SJSA1 (cell line): ENCODE measurements around the gene UBE2J2. TPM values are rescaled to one million over a fixed set of nuclear protein-coding genes. Genes with fewer than 3 reads are reported as not detected.
"Not testable (repeated sequence)": the region's sequence is repeated elsewhere in the genome, so short reads cannot be mapped to it uniquely, and the experiment has no call there.

Experiments
- DNase-seq, 2 experiments: peaks; one replicate each; pipeline ENCODE4 v3.0.0-alpha.2; 2015 to 2020; ENCODE audit warnings: low spot score in 2 of 2, low read depth in 1 of 2
- H3K27ac ChIP-seq: fragments of 250-450 bp; sonication (Bioruptor Pico); 2 replicates; pipeline ENCODE4 v1.5.1; 2020; ENCODE audit warnings: mild to moderate bottlenecking, moderate library complexity
- H3K27me3 ChIP-seq: fragments of 250-450 bp; sonication (Bioruptor Pico); replicated peaks from 2 replicates; pipeline ENCODE4 v1.5.1; 2020; ENCODE audit warnings: mild to moderate bottlenecking, moderate library complexity
- H3K36me3 ChIP-seq: fragments of 250-450 bp; sonication (Bioruptor Pico); 2 replicates; pipeline ENCODE4 v1.5.1; 2020; ENCODE audit warnings: mild to moderate bottlenecking
- H3K4me1 ChIP-seq: fragments of 250-450 bp; sonication (Bioruptor Pico); replicated peaks from 2 replicates; pipeline ENCODE4 v1.6.1; 2021; ENCODE audit warnings: mild to moderate bottlenecking
- H3K4me3 ChIP-seq: fragments of 250-450 bp; sonication (Bioruptor Pico); 2 replicates; pipeline ENCODE4 v1.5.1; 2020; ENCODE audit warnings: mild to moderate bottlenecking
- H3K9me3 ChIP-seq: fragments of 250-450 bp; sonication (Bioruptor Pico); replicated peaks from 2 replicates; pipeline ENCODE4 v1.5.1; 2020; ENCODE audit warnings: mild to moderate bottlenecking
- total RNA-seq: library from RNA; depleted of rRNA; stranded (reverse); fragments of >200 nt; shearing (Covaris generic); gene quantifications from 2 replicates; pipeline ENCODE4 v1.2.3, GENCODE V29; 2014

The UBE2J2 gene
- total RNA-seq, 1 experiment from 2014 or later: 96.6 TPM

DNA sequence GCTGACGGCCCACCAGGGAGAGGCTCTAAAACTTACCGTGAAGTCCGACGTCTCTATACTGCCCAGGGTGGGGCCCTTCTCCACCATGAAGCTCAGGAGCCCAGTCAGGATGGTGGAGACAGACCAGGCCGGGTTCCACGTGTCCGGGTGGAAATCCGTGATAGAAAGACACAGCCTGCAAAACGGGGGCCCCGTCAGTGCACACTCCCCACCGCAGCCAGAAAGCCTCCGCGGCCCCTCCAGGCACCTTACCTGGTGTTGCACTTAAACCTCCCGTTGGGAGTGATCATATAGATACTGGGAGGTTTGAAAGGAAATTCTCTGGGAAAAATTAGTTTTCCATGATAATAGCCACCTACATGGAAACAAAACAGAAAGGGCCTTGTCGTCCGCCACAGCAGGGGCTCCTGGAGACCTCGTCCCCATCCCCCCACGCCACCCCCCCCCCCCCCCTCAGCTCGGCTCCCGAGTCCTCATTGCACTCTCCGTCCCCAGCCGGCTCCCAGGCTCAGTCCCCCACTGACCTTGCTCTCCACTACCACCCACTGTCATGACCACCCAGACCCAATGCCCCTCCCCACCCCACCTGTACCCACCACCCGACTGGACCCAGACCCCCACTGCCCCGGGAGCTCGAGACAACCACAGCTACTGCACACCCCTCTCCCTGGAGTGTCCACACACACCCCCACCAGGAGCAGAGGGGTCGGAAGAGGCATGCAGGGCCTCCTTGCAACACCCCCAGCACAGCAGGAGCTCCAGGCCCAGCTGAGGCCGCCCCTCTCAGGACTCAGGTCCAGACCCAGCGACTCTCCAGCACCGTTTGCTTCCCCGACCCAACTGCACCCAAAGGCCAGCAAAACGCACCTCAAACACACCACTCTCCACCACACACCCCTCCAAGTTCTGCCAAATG lies 16.4 kb downstream of the UBE2J2 start:
- H3K4me3 ChIP-seq: no peak overlapping the region
- no peak for DNase-seq
- peaks cover 65% of the 10 kb centered on the region for H3K4me1 ChIP-seq
- peaks cover 95% of the 10 kb centered on the region for H3K36me3 ChIP-seq
- peak overlapping the region; percentile 63 for H3K27ac ChIP-seq
- no peaks in the 10 kb centered on the region for H3K27me3 ChIP-seq
- no peaks in the 10 kb centered on the region for H3K9me3 ChIP-seq

DNA sequence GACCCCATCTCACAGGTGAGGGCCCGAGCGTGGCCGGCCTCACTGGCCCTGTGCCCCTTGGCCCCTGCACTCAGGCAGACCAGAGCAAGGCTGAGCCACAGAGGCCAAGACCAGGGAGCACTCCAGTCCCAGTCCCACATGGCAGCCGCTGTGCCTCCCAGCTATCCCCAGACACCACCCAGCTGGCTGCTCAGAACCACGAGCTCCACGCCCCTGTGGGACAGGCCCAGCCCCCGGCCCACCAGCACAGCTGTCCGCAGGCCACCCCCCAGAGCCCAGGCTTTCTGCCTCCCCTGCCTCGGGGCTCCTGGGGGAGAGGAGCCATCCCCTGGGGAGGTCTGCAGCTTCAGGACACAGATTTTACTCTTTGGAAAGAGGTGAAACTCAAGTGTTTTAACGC lies 18.0 kb downstream of the UBE2J2 start:
- peaks cover 61% of the 10 kb centered on the region for H3K4me1 ChIP-seq
- H3K27me3 ChIP-seq: no peaks in the 10 kb centered on the region
- H3K9me3 ChIP-seq: no peaks in the 10 kb centered on the region
- no peak for DNase-seq
- peaks cover 95% of the 10 kb centered on the region for H3K36me3 ChIP-seq
- peak overlapping the region; percentile 57 for H3K27ac ChIP-seq
- H3K4me3 ChIP-seq: no peak overlapping the region

- Histone ChIP-seq H3K27ac (peak overlapping the region; percentile 57), H3K36me3 (peaks cover 93% of the 10 kb centered on the region), H3K9me3 (no peaks in the 10 kb centered on the region), H3K27me3 (no peaks in the 10 kb centered on the region), H3K4me3 (no peak overlapping the region), H3K4me1 (peaks cover 56% of the 10 kb centered on the region)
- peak in 1 of 2 experiments; percentile 69 for DNase-seq
These were observed 18.6 kb downstream of the UBE2J2 start for GRCh38 chr1:1255078-1255477.

DNA sequence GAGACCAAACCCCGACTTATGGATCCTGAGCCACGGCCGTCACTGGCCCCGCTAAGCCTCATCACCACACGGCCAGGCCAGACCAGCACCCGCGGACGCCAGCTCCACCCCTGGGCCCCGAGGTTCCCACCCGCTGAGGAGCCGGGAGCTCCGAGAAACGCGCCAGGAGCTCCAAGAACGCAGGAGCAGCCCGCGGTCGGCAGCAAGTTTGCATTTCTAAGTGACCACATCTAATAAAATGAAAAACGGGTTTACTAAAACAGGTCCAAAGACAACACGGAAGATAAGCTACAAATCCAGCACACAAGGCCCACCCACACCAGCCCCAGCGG lies 19.0 kb downstream of the UBE2J2 start:
- H3K27me3 ChIP-seq: no peaks in the 10 kb centered on the region
- H3K27ac ChIP-seq: peak overlapping the region; percentile 57
- H3K4me3 ChIP-seq: no peak overlapping the region
- peaks cover 54% of the 10 kb centered on the region for H3K4me1 ChIP-seq
- DNase-seq: peak; percentile 83 to 86
- peaks cover 89% of the 10 kb centered on the region for H3K36me3 ChIP-seq
- H3K9me3 ChIP-seq: no peaks in the 10 kb centered on the region

DNA sequence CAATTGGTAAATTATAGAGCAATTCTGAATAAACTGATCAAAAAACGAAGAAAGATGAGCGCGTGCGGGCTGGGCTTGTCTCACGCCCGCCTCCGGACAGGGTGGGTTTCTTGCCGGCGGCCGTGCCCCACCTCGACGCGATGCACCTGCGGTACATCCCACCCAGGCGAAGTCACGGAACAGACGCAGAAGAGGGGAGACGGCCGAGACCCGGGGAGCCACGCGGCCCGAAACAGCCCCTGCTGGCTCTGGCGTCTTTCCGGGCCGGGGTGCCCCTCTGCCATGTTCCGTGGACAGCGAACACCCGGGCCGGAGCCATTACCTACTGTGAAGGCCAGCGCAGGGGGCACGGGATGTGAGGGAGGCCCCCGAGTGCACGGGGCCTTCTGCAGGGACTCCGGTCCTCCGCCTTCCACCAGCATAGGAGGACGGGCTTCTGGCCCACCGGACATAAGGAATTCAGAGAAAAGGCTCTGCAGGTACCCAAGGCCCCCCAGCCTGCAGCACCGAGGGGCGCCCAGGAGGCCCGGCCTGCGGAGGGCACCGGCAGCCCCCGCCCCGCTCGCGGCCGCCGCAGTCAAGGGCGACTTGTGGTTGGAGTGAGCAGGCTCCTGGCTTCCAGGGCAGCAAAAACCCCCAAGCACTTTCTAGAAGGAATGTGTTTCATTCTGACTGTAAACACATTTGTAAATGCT lies 19.5 kb downstream of the UBE2J2 start:
- Histone ChIP-seq H3K9me3 (no peaks in the 10 kb centered on the region), H3K36me3 (peaks cover 85% of the 10 kb centered on the region), H3K4me1 (peaks cover 52% of the 10 kb centered on the region), H3K27ac (peak overlapping the region; percentile 32; the same call in 1 of the 2 replicates), H3K4me3 (no peak overlapping the region), H3K27me3 (no peaks in the 10 kb centered on the region)
- DNase-seq: no peak

DNA sequence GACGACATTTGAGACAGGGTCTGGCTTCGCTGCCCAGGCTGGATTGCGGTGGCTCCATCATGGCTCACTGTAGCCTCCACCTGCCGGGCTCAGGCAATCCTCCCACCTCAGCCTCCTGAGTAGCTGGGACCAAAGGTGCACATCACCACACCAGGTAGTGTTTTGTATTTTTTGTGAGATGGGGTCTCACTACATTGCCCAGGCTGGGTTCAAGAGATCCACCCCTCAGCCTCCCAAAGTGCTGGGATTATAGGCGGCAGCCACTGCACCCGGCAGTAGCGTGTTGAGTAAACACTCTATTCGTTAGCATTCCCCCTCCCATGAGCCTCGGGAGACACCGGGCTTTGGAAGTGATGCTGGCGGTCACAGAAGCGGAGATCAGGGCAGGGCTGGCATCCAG lies 20.3 kb downstream of the UBE2J2 start:
- Histone ChIP-seq H3K36me3 (peaks cover 77% of the 10 kb centered on the region), H3K9me3 (no peaks in the 10 kb centered on the region), H3K27ac (no peak overlapping the region), H3K4me3 (no peak overlapping the region), H3K4me1 (peaks cover 44% of the 10 kb centered on the region), H3K27me3 (no peaks in the 10 kb centered on the region)
- DNase-seq: no peak

DNA sequence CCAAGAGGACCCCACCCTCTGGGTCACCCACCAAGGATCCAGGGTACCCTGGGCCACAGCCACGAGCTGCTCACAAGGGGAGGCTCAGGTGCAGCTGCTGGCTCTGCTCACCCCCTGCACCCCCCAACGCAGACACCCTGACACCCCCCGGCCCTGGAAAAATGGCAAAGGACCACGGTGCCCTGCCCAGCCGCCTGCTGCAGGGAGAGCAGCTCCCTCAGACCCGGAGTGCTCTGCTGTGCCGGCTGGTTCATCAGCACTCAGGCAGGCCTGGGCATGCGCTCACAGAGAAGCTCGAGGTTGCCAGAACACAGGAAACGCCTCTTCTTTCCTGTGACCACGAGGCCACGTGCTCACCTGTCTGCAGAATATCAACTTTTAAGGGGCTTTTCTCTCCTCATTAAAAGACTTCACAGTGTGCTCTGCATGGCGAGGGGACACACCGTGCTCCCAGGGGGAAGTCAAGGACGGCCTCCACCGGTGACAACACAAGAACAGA lies 22.8 kb downstream of the UBE2J2 start:
- Histone ChIP-seq H3K27ac (no peak overlapping the region), H3K4me1 (peaks cover 24% of the 10 kb centered on the region), H3K36me3 (peaks cover 55% of the 10 kb centered on the region), H3K27me3 (no peaks in the 10 kb centered on the region), H3K4me3 (no peak overlapping the region), H3K9me3 (no peaks in the 10 kb centered on the region)
- no peak for DNase-seq

- H3K4me3 ChIP-seq, H3K9me3 ChIP-seq, H3K27ac ChIP-seq, H3K27me3 ChIP-seq, H3K4me1 ChIP-seq, DNase-seq: not testable (repeated sequence)
- peaks cover 30% of the 10 kb centered on the region for H3K36me3 ChIP-seq
These were observed 25.4 kb downstream of the UBE2J2 start for GRCh38 chr1:1248009-1248913.

- H3K4me1 ChIP-seq: no peaks in the 10 kb centered on the region
- no peak overlapping the region for H3K27ac ChIP-seq
- no peaks in the 10 kb centered on the region for H3K9me3 ChIP-seq
- H3K36me3 ChIP-seq: peaks cover 22% of the 10 kb centered on the region
- H3K27me3 ChIP-seq: no peaks in the 10 kb centered on the region
- no peak for DNase-seq
- H3K4me3 ChIP-seq: no peak overlapping the region
These were observed 26.2 kb downstream of the UBE2J2 start for GRCh38 chr1:1247341-1247913.

GRCh38 chr1:1246577-1247340 lies 26.9 kb downstream of the UBE2J2 start, which contains the start of gene C1QTNF12:
Gene C1QTNF12 (minus strand): TSS chr1:1246722. CDS start chr1:1246690, 32 bp downstream.
- Histone ChIP-seq H3K27ac (no peak within 1 kb of the TSS), H3K4me1 (no peaks in the 10 kb centered on the region), H3K4me3 (no peak within 1 kb of the TSS), H3K36me3 (peaks cover 15% of the 10 kb centered on the region), H3K27me3 (no peaks in the 10 kb centered on the region), H3K9me3 (no peaks in the 10 kb centered on the region)
- DNase-seq: no peak

GRCh38 chr1:1245817-1246576 lies 27.7 kb downstream of the UBE2J2 start:
- no peak for DNase-seq
- no peaks in the 10 kb centered on the region for H3K27me3 ChIP-seq
- H3K4me3 ChIP-seq: no peak overlapping the region
- H3K4me1 ChIP-seq: no peaks in the 10 kb centered on the region
- H3K27ac ChIP-seq: no peak overlapping the region
- H3K36me3 ChIP-seq: peaks cover 8% of the 10 kb centered on the region
- H3K9me3 ChIP-seq: no peaks in the 10 kb centered on the region

- Histone ChIP-seq H3K27ac (no peak overlapping the region), H3K36me3 (peaks cover under 1% of the 10 kb centered on the region; the same call in 1 of the 2 replicates), H3K4me1 (no peaks in the 10 kb centered on the region), H3K27me3 (no peaks in the 10 kb centered on the region), H3K4me3 (no peak overlapping the region), H3K9me3 (no peaks in the 10 kb centered on the region)
- no peak for DNase-seq
These were observed 28.4 kb downstream of the UBE2J2 start for GRCh38 chr1:1245178-1245816.
